Tibial nerve (tissue), 4 donors: Measurements from ENCODE around the gene NBAS.

Experiments
- EP300 ChIP-seq, 2 donors: sonication (generic); formaldehyde crosslinking; IDR thresholded peaks; one replicate each; pipeline ENCODE4 v1.6.1; 2017; ENCODE audit warnings: antibody characterized with exemption in 2 of 2, mild to moderate bottlenecking in 1 of 2
- TF ChIP-seq, protein P1 (sequence below), 5 experiments: fragments of 200-600 bp in 3 of 5; fragments of 450-650 bp in 2 of 5; sonication (generic) in 3 of 5; IDR thresholded peaks; one replicate each; pipeline ENCODE4 v1.5.1; 2016 to 2019; ENCODE audit warnings: antibody characterized with exemption in 5 of 5, mild to moderate bottlenecking in 3 of 5, moderate library complexity in 2 of 5

GRCh38 chr2:15142069-15142689 is 419.0 kb downstream of the NBAS start:
- TF ChIP-seq EP300 (IDR thresholded peaks at IDR 0.05), result no peak
- TF ChIP-seq, protein P1, sequence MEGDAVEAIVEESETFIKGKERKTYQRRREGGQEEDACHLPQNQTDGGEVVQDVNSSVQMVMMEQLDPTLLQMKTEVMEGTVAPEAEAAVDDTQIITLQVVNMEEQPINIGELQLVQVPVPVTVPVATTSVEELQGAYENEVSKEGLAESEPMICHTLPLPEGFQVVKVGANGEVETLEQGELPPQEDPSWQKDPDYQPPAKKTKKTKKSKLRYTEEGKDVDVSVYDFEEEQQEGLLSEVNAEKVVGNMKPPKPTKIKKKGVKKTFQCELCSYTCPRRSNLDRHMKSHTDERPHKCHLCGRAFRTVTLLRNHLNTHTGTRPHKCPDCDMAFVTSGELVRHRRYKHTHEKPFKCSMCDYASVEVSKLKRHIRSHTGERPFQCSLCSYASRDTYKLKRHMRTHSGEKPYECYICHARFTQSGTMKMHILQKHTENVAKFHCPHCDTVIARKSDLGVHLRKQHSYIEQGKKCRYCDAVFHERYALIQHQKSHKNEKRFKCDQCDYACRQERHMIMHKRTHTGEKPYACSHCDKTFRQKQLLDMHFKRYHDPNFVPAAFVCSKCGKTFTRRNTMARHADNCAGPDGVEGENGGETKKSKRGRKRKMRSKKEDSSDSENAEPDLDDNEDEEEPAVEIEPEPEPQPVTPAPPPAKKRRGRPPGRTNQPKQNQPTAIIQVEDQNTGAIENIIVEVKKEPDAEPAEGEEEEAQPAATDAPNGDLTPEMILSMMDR (IDR thresholded peaks at IDR 0.05), result no peak
